ENCODE measurements around the gene STX4. TPM values are rescaled to one million over a fixed set of nuclear protein-coding genes. Genes with fewer than 3 reads are reported as not detected.

STX4 gene
- total and polyA plus RNA-seq, 9 of the 15 experiments (the other 6 are each of a cell fraction or from before 2014, with no cell fraction given), result 3.2 to 48.0 (median 21.5) TPM

- TF ChIP-seq, protein P1, sequence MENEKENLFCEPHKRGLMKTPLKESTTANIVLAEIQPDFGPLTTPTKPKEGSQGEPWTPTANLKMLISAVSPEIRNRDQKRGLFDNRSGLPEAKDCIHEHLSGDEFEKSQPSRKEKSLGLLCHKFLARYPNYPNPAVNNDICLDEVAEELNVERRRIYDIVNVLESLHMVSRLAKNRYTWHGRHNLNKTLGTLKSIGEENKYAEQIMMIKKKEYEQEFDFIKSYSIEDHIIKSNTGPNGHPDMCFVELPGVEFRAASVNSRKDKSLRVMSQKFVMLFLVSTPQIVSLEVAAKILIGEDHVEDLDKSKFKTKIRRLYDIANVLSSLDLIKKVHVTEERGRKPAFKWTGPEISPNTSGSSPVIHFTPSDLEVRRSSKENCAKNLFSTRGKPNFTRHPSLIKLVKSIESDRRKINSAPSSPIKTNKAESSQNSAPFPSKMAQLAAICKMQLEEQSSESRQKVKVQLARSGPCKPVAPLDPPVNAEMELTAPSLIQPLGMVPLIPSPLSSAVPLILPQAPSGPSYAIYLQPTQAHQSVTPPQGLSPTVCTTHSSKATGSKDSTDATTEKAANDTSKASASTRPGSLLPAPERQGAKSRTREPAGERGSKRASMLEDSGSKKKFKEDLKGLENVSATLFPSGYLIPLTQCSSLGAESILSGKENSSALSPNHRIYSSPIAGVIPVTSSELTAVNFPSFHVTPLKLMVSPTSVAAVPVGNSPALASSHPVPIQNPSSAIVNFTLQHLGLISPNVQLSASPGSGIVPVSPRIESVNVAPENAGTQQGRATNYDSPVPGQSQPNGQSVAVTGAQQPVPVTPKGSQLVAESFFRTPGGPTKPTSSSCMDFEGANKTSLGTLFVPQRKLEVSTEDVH (IDR thresholded peaks at IDR 0.05; ENCODE audit: low read depth, partially characterized antibody), result peak; percentile 43
- TF ChIP-seq NKRF (IDR thresholded peaks at IDR 0.05; ENCODE audit: borderline replicate concordance) (0 out of 2 replicates have a peak, but pooled peaks have one; percentile 85), ZFX (CRISPR knock-in tag; IDR thresholded peaks at IDR 0.05) (peak; percentile 91), ATF1 (CRISPR knock-in tag; IDR thresholded peaks at IDR 0.05) (no peak), ATF1 (tag; IDR thresholded peaks at IDR 0.05) (0 out of 2 replicates have a peak, but pooled peaks have one; percentile 24), HMG20A (CRISPR knock-in tag; conservative IDR thresholded peaks at IDR 0.05) (no peak), POLR3A (IDR thresholded peaks at IDR 0.05; ENCODE audit: borderline replicate concordance, extremely low read depth, insufficient read depth, insufficient read length) (no peak)
These were observed 39.3 kb downstream of the STX4 start (continued) for GRCh38 chr16:31072540-31073141.

Measured in K562 (cell line).